Activated T-cell treated with anti-CD3 and anti-CD28 coated beads, Interleukin-2, amount 50 U/mL, for 48 hours (primary cell): ENCODE results near the gene BEST2.
"Not testable (repeated sequence)": the region's sequence is repeated elsewhere in the genome, so short reads cannot be mapped to it uniquely, and the experiment has no call there.

Source experiments
- DNase-seq, 2 experiments: peaks; one replicate each; pipeline ENCODE4 v3.0.0-alpha.2; 2020

BEST2 gene

GRCh38 chr19:12751635-12752034 lies at the start of gene BEST2:
Gene BEST2 (plus strand): TSS chr19:12751791. CDS start chr19:12752593, 802 bp downstream.
- no peak for DNase-seq

GRCh38 chr19:12703046-12703445 lies 48.5 kb upstream of the BEST2 start:
- peak; percentile 56 to 59 for DNase-seq

- no peak for DNase-seq
These were observed 46.4 kb upstream of the BEST2 start for GRCh38 chr19:12705169-12705568.

- no peak for DNase-seq
These were observed 45.8 kb upstream of the BEST2 start for GRCh38 chr19:12705654-12706331.

- no peak for DNase-seq
These were observed 45.3 kb upstream of the BEST2 start for GRCh38 chr19:12706332-12706718.

GRCh38 chr19:12708641-12709040 lies 43.0 kb upstream of the BEST2 start:
- no peak for DNase-seq

- DNase-seq, result no peak
These were observed 40.4 kb upstream of the BEST2 start for GRCh38 chr19:12711187-12711586.

GRCh38 chr19:12712077-12712476 lies 39.5 kb upstream of the BEST2 start:
- peak in 1 of 2 experiments; percentile 47 for DNase-seq

GRCh38 chr19:12713304-12713703 lies 38.3 kb upstream of the BEST2 start:
- DNase-seq, result not testable (repeated sequence)

- no peak for DNase-seq
These were observed 36.5 kb upstream of the BEST2 start for GRCh38 chr19:12715102-12715501.

GRCh38 chr19:12715929-12716328 lies 35.7 kb upstream of the BEST2 start:
- no peak for DNase-seq

- DNase-seq, result no peak
These were observed 31.3 kb upstream of the BEST2 start for GRCh38 chr19:12720296-12720695.

- peak in 1 of 2 experiments; percentile 43 for DNase-seq
These were observed 30.5 kb upstream of the BEST2 start for GRCh38 chr19:12720851-12721655.

GRCh38 chr19:12721656-12722565 lies 29.7 kb upstream of the BEST2 start:
- DNase-seq, result peak; percentile 61 to 71

- DNase-seq, result peak; percentile 93 to 94
These were observed 28.8 kb upstream of the BEST2 start for GRCh38 chr19:12722566-12723380.

GRCh38 chr19:12723381-12723640 lies 28.3 kb upstream of the BEST2 start:
- peak in 1 of 2 experiments; percentile 56 for DNase-seq

- peak; percentile 84 for DNase-seq
These were observed 27.8 kb upstream of the BEST2 start, which contains the start of gene TNPO2 for GRCh38 chr19:12723641-12724426. Gene TNPO2 (minus strand): TSS chr19:12723932. CDS start chr19:12720977, 2,955 bp downstream.

- not testable (repeated sequence) for DNase-seq
These were observed 26.0 kb upstream of the BEST2 start for GRCh38 chr19:12725612-12726011.

- no peak for DNase-seq
These were observed 24.6 kb upstream of the BEST2 start for GRCh38 chr19:12726988-12727316.

- DNase-seq, result no peak
These were observed 23.7 kb upstream of the BEST2 start for GRCh38 chr19:12727745-12728433.

- no peak for DNase-seq
These were observed 21.5 kb upstream of the BEST2 start for GRCh38 chr19:12730064-12730463.
